ENCODE results near the gene INO80D. TPM values are rescaled to one million over a fixed set of nuclear protein-coding genes. Genes with fewer than 3 reads are reported as not detected.

The INO80D gene
- total RNA-seq, 3 donors from 2014 or later (not counting 1 experiment from before 2014, with no cell fraction given): 59.6 to 64.7 (median 63.9) TPM

DNA sequence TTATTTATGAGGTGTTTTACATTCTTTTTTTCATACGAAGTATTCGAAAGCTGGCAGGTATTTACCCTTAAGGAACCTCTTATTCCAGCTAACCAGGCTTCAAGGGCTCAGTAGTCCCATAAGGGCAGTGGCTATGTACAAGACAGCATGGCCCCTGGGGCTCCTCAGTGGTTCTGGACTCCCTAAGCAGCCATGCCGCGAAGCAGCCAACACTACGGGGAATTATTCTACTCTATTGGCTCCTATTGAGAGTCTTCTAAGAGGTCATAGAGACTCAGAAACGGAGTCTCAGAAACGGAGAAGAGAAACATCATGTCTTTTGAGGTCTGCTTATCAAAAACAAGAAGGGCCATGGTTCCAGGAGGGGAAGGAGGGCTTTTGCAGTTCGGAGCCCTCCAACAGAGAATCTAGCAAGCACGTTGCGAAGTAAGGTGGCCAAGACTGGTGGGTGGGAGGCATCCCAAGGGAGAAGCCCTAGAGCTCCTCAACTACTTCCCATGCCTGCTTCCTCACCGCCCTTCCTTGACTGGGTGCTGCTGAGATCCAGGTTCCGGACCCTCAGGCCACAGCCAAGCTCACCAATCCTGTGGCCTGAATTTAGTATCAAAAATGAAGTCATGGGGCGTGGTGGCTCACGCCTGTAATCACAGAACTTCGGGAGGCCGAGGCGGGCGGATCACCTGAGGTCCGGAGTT is 109.7 kb downstream of the INO80D start:
- Histone ChIP-seq H3K4me1 (ENCODE audit: control insufficient read depth, insufficient read depth, low read length) (no peaks in the 10 kb centered on the region), H3K27ac (ENCODE audit: low read length) (no peak overlapping the region), H3K27me3 (ENCODE audit: control insufficient read depth, insufficient read depth, low read length) (no peaks in the 10 kb centered on the region), H3K4me3 (ENCODE audit: low read length) (no peak overlapping the region), H3K9me3 (ENCODE audit: control insufficient read depth, insufficient read depth, low read length) (no peaks in the 10 kb centered on the region), H3K36me3 (ENCODE audit: control insufficient read depth, insufficient read depth, low read length) (no peaks in the 10 kb centered on the region)
- TF ChIP-seq CTCF (IDR thresholded peaks at IDR 0.05): no peak
- H3K4me1 Mint-ChIP-seq: no peaks in the 10 kb centered on the region
- H3K27ac Mint-ChIP-seq: no peak overlapping the region
- no peak for DNase-seq
- no peak overlapping the region for H3K4me3 Mint-ChIP-seq
- peaks cover 8 to 10% of the 10 kb centered on the region in 2 donors for H3K27me3 Mint-ChIP-seq (ENCODE audit: low read depth in 2 of 2)
- no peak for ATAC-seq
- no peaks in the 10 kb centered on the region for H3K36me3 Mint-ChIP-seq
- WGBS (ENCODE audit: insufficient coverage): 93% methylated on average over 19 of the region's 19 CpGs
- no peaks in the 10 kb centered on the region for H3K9me3 Mint-ChIP-seq
- intact Hi-C loops (cut with micrococcal nuclease): no loop called here

- 76% methylated on average over 5 of the region's 5 CpGs for WGBS (ENCODE audit: insufficient coverage)
- Mint-ChIP-seq H3K9me3 (no peaks in the 10 kb centered on the region), H3K27me3 (ENCODE audit: low read depth in 2 of 2) (peaks cover 10% of the 10 kb centered on the region in 2 donors), H3K36me3 (no peaks in the 10 kb centered on the region), H3K4me3 (no peak overlapping the region), H3K27ac (no peak overlapping the region), H3K4me1 (no peaks in the 10 kb centered on the region)
- no peak overlapping the region for H3K4me3 ChIP-seq (ENCODE audit: low read length)
- ATAC-seq (no peak), DNase-seq (no peak)
- no peak for TF ChIP-seq CTCF (IDR thresholded peaks at IDR 0.05)
- H3K27me3 ChIP-seq (ENCODE audit: control insufficient read depth, insufficient read depth, low read length): no peaks in the 10 kb centered on the region
- no peaks in the 10 kb centered on the region for H3K9me3 ChIP-seq (ENCODE audit: control insufficient read depth, insufficient read depth, low read length)
- H3K4me1 ChIP-seq (ENCODE audit: control insufficient read depth, insufficient read depth, low read length): no peaks in the 10 kb centered on the region
- H3K36me3 ChIP-seq (ENCODE audit: control insufficient read depth, insufficient read depth, low read length): no peaks in the 10 kb centered on the region
- intact Hi-C loops (cut with micrococcal nuclease): no loop called here
- no peak overlapping the region for H3K27ac ChIP-seq (ENCODE audit: low read length)
Observed at GRCh38 chr2:205975082-205975949, 110.7 kb downstream of the INO80D start.

- ATAC-seq: no peak
- DNase-seq: no peak
- intact Hi-C loops (cut with micrococcal nuclease): no loop called here
Observed at GRCh38 chr2:205972113-205972512, 113.9 kb downstream of the INO80D start.

More at GRCh38 chr2:205972113-205972512, 113.9 kb downstream of the INO80D start:
- no peaks in the 10 kb centered on the region for H3K36me3 Mint-ChIP-seq
- Histone ChIP-seq H3K27me3 (ENCODE audit: control insufficient read depth, insufficient read depth, low read length) (no peaks in the 10 kb centered on the region), H3K4me1 (ENCODE audit: control insufficient read depth, insufficient read depth, low read length) (no peaks in the 10 kb centered on the region), H3K4me3 (ENCODE audit: low read length) (no peak overlapping the region), H3K27ac (ENCODE audit: low read length) (no peak overlapping the region), H3K9me3 (ENCODE audit: control insufficient read depth, insufficient read depth, low read length) (no peaks in the 10 kb centered on the region), H3K36me3 (ENCODE audit: control insufficient read depth, insufficient read depth, low read length) (no peaks in the 10 kb centered on the region)
- 87% methylated on average over 1 of the region's 1 CpG for WGBS (ENCODE audit: insufficient coverage)
- TF ChIP-seq CTCF (IDR thresholded peaks at IDR 0.05): no peak
- H3K4me3 Mint-ChIP-seq: no peak overlapping the region
- no peaks in the 10 kb centered on the region for H3K9me3 Mint-ChIP-seq
- H3K27ac Mint-ChIP-seq: no peak overlapping the region
- H3K27me3 Mint-ChIP-seq (ENCODE audit: low read depth in 2 of 2): peaks cover 11 to 14% of the 10 kb centered on the region in 2 donors
- no peaks in the 10 kb centered on the region for H3K4me1 Mint-ChIP-seq

Measured in natural killer cell (primary cell).